GM12891 (cell line): ENCODE measurements around the gene CSPG4.

ENCODE experiments used
- POLR2A ChIP-seq: IDR thresholded peaks from 2 replicates; pipeline ENCODE4 v1.6.1; 2011; ENCODE audit warnings: low read depth, low read length, control low read depth
- TAF1 ChIP-seq: IDR thresholded peaks from 2 replicates; pipeline ENCODE4 v1.6.1; 2011; ENCODE audit warnings: low read depth, low read length, control low read depth

- no peak for TF ChIP-seq POLR2A
- TF ChIP-seq TAF1, result no peak
Measured at GRCh38 chr15:75760704-75761435, 48.2 kb upstream of the CSPG4 start.
